GM21619 (cell line): ENCODE results near the gene APOBEC3C.
A peak's percentile ranks its signal among the peaks of the same experiment; 100 is the strongest.
"Not testable (repeated sequence)": the region's sequence is repeated elsewhere in the genome, so short reads cannot be mapped to it uniquely, and the experiment has no call there.

Experiments
- ATAC-seq: cut with Tn5 transposase; IDR thresholded peaks from one replicate; pipeline ENCODE4 v1.9.1; 2021; ENCODE audit not compliant: unreplicated experiment

APOBEC3C gene

DNA sequence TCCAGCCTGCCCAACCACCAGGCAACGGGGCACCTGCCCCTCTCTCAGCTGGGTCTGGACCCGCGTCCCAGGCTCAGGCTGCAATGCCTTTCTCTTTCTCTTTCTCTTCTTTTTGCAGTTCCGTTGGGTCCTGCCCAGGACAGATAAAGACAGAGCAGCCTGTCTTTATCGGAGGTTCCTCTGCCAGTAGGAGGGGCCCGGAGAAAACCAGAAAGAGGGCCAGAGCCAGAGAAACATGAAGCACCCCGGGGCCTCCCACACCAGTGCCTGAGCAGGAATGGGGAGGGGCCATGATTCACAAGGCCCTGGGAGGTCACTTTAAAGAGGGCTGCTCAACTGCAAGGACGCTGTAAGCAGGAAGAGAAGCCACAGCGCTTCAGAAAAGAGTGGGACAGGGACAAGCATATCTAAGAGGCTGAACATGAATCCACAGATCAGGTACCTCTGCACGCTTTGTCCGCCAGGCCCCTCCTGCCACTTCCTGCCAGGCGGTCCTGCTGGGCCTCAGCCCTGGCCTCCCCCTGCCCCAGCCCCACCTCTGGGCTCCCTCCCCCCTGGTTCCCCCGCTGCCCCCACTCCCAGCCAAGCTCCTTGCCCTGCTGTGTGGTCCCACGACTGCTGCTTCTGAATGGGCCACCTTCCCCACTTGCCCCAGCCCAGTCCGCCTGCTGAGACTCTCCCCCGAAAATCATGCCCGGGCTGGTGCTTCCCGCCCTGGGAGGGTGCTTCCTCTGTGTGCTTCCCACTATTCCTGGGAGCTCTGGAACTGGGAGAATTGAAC is at the start of gene APOBEC3C:
APOBEC3C (plus strand) TSS at position 316 of the 781 bp plus-strand sequence; CDS start at position 422, 106 bp downstream.
- ATAC-seq, result peak; percentile 85

GRCh38 chr22:38964306-38964705 is 49.8 kb upstream of the APOBEC3C start:
- ATAC-seq, result no peak

DNA sequence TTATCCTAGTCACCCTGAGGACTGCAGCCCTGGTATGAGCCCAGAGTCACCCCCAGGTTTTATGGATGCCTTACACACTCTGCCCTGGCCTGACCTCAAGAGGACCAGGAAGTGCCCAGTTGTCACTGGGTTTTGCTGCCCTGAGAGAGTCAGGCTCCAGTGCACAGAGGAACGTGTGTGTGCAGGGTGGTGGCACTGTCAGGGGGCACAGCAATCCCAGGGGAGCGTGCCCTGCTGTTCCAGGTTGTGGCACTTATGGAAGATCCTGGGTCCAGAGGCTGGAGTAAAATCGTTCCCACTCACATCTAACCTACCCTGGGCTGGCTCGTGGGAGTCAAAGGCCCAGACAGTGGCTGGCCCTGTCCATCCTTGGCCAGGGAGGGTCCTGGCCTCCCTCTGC is 49.1 kb upstream of the APOBEC3C start:
- ATAC-seq, result no peak

- ATAC-seq, result no peak
Observed at GRCh38 chr22:38965614-38966379, 48.3 kb upstream of the APOBEC3C start.

DNA sequence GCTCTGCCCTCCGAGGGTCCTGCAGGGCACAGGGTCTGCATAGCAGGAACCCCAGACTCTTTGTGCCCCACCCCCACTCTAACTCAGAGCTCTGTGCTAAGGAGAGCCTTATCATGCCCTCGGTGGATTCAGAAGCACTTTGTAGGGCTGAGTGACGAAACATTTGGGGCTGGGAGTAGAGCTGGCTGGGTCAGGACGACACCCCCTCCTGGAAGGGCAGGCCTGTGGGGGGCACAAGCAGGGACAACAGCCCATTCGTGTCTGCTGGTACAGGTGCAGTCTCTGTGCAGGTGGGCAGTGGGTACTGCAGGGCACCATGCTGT is 47.7 kb upstream of the APOBEC3C start:
- ATAC-seq, result no peak

DNA sequence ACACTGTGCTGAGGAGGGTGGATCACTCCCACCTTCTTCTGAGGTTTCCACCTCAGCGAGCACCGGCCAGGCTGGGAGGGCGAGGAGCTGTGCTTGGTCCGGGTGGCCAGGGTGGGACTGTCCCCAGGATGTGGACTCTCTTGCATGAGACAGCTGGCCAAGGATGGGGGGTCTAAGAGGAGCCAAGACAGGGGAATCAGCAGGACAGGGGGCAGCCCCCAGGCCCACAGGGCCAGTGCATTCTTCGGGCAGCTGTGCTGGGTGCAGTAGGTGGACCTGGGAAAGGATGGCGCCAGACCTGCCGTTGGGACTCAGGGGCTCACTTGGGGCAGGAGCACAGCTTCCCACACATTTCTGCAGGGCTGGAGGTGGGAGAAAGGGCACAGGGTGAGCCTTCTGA is 47.1 kb upstream of the APOBEC3C start:
- no peak for ATAC-seq

DNA sequence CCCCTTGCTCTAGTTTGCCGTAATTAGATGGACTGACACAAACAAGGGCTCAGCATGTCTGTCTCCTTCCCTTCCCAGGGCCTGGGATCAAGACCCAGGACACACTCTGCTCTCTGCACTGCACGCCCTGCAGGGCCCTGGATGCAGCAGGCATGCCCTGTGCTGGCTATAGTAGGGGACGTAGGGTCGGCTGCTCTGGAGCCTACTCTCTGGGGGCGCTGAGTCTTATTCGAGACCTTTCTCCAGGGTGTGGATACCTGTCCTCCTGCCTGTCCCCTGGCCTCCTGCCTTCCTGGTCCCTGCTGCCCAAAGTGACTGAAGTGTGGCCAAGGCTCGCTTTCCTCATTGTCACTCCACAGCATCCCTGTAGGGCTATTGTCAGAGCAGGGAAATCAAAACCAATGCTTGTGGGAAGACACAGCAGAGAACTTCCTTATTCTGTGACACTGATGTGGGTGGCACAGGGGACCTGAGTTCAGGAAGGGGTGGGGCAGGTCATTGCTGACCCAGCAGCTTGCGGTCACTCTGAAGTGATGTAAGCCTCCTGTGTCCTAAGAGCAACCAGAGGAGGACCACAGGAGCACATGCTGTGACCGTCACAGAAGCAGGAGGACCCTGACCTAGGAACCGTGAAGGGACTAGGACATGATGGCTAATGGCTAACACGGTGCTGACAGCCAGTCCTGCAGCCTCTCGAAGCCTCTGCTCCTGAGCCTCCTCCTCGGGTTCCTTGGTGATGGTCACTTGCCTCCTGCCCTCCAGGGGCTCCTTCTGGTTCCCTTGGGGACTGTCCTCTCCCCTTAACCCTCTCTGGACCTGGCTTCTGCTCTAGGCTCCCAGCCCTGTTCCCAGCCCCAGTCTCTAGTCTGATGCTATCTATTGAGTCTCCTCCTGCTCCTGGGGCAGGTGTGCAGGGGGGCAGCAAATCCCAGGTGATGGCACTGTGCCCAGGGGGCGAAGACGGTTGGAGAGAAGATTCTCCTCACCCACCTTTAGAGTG is 46.3 kb upstream of the APOBEC3C start:
- ATAC-seq, result no peak

- ATAC-seq, result no peak
Observed at GRCh38 chr22:38968801-38969200, 45.3 kb upstream of the APOBEC3C start.

DNA sequence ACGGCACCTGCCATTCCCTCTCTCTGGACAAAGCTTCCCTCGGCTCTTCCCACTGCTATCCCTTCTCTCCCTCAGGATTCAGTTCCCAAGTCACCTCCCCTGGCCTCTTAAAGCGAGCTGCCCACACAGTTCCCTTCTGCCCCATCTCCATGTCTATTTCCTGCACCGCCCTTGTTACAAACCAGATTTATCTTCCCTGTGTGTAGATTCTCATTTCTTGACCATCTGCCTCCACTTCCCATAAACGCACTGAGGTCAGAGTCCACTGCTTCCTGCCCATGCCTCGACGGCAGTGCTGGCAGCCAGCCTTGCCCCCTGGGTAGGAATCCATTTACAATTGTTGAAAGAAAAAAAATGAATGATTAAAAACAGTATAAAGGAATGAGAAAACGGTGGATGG is 43.5 kb upstream of the APOBEC3C start:
- ATAC-seq, result no peak

GRCh38 chr22:38971202-38971601 is 42.9 kb upstream of the APOBEC3C start:
- no peak for ATAC-seq

GRCh38 chr22:38971791-38972190 is 42.3 kb upstream of the APOBEC3C start:
- ATAC-seq, result no peak

DNA sequence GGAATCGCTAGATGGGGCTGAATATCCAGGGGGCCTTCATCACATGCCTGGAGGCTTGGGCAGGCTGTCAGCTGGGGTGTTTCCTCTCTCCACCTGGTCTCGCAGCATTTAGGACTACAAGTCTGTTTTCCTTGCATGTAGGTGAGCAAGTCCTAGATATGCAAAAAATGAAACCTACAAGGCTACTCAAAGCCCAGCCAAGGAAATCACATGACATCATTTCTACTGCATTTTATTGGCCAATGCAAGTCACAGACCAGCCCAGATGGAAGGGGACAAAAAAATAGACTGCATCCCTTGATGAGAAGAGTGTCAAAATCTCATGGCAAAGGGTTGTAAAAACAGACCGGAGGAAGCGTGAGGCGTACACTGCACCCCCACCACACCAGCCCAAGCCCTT is 41.5 kb upstream of the APOBEC3C start:
- no peak for ATAC-seq

- ATAC-seq, result no peak
Observed at GRCh38 chr22:38973289-38974169, 40.5 kb upstream of the APOBEC3C start.

GRCh38 chr22:38974170-38974825 is 39.8 kb upstream of the APOBEC3C start:
- no peak for ATAC-seq

DNA sequence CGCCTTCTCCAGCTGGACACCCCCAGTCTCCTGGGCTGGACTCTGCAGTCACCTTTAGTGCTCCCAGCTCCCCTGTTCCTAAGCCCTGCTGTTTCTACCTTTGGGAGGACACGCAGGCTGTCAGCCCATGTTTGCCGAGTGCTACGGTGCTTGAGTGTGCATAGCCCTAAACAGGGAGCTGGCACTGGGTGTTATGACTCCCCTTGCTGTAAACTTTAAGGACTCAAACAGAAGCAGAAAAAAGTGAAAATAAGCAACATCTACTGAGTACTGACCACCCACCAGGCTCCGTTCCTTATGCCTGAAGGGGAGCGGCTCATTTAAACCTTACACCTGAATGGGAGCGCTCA is 39.3 kb upstream of the APOBEC3C start:
- no peak for ATAC-seq

- ATAC-seq, result not testable (repeated sequence)
Observed at GRCh38 chr22:38977289-38977688, 36.8 kb upstream of the APOBEC3C start.

GRCh38 chr22:38980587-38980986 is 33.5 kb upstream of the APOBEC3C start:
- ATAC-seq, result not testable (repeated sequence)

DNA sequence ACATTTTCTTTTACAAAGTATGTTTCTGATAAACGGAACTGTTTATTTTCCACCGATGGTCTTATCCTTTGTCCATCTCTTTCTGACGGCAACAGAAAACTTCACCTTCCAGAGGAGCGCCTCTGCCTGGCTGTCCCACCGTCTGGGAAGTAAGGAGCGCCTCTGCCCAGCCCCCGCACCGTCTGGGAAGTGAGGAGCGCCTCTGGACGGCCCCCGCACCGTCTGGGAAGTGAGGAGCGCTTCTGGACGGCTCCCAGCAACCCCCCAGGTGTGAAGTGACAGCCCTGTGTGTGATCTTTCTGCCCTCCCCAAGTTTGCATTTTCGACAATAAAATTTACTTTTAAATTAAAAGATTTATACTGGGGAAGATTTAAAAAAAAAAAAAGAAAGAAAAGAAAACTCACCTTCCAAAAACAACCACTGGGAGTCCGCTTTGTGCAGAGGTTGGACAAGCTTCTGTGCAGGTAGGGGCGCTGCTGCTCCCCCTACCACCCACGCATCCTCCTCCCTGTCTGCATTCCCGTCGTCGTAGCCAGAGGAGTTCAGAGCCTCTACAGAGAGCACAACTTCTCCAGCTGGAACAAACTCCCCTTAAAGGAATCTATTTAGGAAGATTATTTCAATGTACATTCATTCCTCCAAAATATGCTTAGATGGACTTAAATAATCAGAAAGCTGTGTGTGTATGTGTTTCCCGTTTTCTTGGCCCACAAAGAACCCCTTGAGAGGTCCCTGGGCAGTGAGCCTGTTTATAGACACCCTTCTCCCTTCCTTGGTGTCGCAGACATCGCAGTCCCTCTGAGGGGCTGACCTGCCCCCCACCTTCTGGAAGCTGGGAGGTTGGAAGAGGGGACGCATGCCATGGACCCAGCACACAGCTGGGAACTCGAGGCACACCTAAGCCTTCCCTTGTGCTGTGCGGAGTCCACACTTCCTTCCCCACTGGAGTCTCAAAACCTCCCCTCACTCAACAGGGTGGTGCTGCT is 32.8 kb upstream of the APOBEC3C start:
- no peak for ATAC-seq
